GM12878 (cell line): Measurements from ENCODE around the gene ACTR1B.

Source experiments
- CREB1 ChIP-seq: IDR thresholded peaks from 2 replicates; pipeline ENCODE4 v1.6.1; 2012; ENCODE audit warnings: low read depth, mild to moderate bottlenecking, inconsistent platforms
- CTCF ChIP-seq, 3 experiments: IDR thresholded peaks in 2 of 3; conservative IDR thresholded peaks in 1 of 3; 2 replicates each; pipeline ENCODE4 v1.5.1; 2011; ENCODE audit warnings: low read depth in 3 of 3, low read length in 3 of 3, mild to moderate bottlenecking in 3 of 3, control low read depth in 2 of 3, moderate library complexity in 2 of 3, inconsistent platforms in 1 of 3, mixed read lengths in 1 of 3; ENCODE audit not compliant: control insufficient read depth in 2 of 3, insufficient read depth in 1 of 3; ENCODE audit errors: extremely low read depth in 1 of 3
- POLR2AphosphoS5 ChIP-seq: IDR thresholded peaks from 2 replicates; pipeline ENCODE4 v1.6.1; 2011; ENCODE audit warnings: mild to moderate bottlenecking, low read length, inconsistent platforms
- SMAD5 ChIP-seq: IDR thresholded peaks from 2 replicates; pipeline ENCODE4 v1.6.1; 2016; ENCODE audit warnings: antibody characterized with exemption, low read depth
- TAF1 ChIP-seq: IDR thresholded peaks from 2 replicates; pipeline ENCODE4 v1.6.1; 2011; ENCODE audit warnings: mild to moderate bottlenecking, low read depth, low read length, borderline replicate concordance
- TF ChIP-seq, protein P1 (sequence below): fragments of 150-350 bp; IDR thresholded peaks from 2 replicates; pipeline ENCODE4 v1.6.1; 2016; ENCODE audit warnings: low read depth, low read length

GRCh38 chr2:97699765-97700444, 36.1 kb upstream of the ACTR1B start:
- no peak for TF ChIP-seq POLR2AphosphoS5
- peak; percentile 58 to 78 (median 72) for TF ChIP-seq CTCF (IDR thresholded peaks at IDR 0.05 in 2 of 3, conservative IDR thresholded peaks at IDR 0.05 in 1 of 3; ENCODE audit: control insufficient read depth in 2 of 3, extremely low read depth in 1 of 3, insufficient read depth in 1 of 3, low read depth in 3 of 3, low read length in 3 of 3)
- TF ChIP-seq, protein P1, sequence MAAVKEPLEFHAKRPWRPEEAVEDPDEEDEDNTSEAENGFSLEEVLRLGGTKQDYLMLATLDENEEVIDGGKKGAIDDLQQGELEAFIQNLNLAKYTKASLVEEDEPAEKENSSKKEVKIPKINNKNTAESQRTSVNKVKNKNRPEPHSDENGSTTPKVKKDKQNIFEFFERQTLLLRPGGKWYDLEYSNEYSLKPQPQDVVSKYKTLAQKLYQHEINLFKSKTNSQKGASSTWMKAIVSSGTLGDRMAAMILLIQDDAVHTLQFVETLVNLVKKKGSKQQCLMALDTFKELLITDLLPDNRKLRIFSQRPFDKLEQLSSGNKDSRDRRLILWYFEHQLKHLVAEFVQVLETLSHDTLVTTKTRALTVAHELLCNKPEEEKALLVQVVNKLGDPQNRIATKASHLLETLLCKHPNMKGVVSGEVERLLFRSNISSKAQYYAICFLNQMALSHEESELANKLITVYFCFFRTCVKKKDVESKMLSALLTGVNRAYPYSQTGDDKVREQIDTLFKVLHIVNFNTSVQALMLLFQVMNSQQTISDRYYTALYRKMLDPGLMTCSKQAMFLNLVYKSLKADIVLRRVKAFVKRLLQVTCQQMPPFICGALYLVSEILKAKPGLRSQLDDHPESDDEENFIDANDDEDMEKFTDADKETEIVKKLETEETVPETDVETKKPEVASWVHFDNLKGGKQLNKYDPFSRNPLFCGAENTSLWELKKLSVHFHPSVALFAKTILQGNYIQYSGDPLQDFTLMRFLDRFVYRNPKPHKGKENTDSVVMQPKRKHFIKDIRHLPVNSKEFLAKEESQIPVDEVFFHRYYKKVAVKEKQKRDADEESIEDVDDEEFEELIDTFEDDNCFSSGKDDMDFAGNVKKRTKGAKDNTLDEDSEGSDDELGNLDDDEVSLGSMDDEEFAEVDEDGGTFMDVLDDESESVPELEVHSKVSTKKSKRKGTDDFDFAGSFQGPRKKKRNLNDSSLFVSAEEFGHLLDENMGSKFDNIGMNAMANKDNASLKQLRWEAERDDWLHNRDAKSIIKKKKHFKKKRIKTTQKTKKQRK = no peak
- no peak for TF ChIP-seq TAF1
- TF ChIP-seq SMAD5 = no peak
- no peak for TF ChIP-seq CREB1
